Mesendoderm (in vitro differentiated cells): Measurements from ENCODE around the gene ACAP1.
"Not testable (repeated sequence)": the region's sequence is repeated elsewhere in the genome, so short reads cannot be mapped to it uniquely, and the experiment has no call there.

Experiments
- DNase-seq: peaks from one replicate; pipeline ENCODE4 v3.0.0; 2013
- H2AK5ac ChIP-seq: 2 replicates; pipeline ENCODE4 v1.6.1; 2013; ENCODE audit warnings: low read length, inconsistent platforms
- H2BK120ac ChIP-seq: 2 replicates; pipeline ENCODE4 v1.6.1; 2013; ENCODE audit warnings: low read depth, mild to moderate bottlenecking, low read length, moderate library complexity, mixed read lengths
- H2BK15ac ChIP-seq: replicated peaks from 2 replicates; pipeline ENCODE4 v1.6.1; 2013; ENCODE audit warnings: low read depth, mild to moderate bottlenecking, moderate library complexity
- H2BK5ac ChIP-seq: 2 replicates; pipeline ENCODE4 v1.6.1; 2013; ENCODE audit warnings: low read length, inconsistent platforms
- H3K18ac ChIP-seq: 2 replicates; pipeline ENCODE4 v1.6.1; 2013; ENCODE audit warnings: mild to moderate bottlenecking, low read length, mixed read lengths
- H3K23ac ChIP-seq: one replicate; pipeline ENCODE4 v1.6.1; 2013; ENCODE audit warnings: low read length
- H3K27ac ChIP-seq: 2 replicates; pipeline ENCODE4 v1.5.1; 2013; ENCODE audit warnings: low read depth, mild to moderate bottlenecking, inconsistent platforms, low read length, moderate library complexity
- H3K27me3 ChIP-seq: 2 replicates; pipeline ENCODE4 v1.6.1; 2013; ENCODE audit warnings: low read length, control low read depth, mild to moderate bottlenecking, inconsistent platforms; ENCODE audit not compliant: insufficient read depth, poor library complexity
- H3K36me3 ChIP-seq: 2 replicates; pipeline ENCODE4 v1.6.1; 2013; ENCODE audit warnings: low read length, inconsistent platforms; ENCODE audit not compliant: control insufficient read depth, insufficient read depth
- H3K4ac ChIP-seq: one replicate; pipeline ENCODE4 v1.6.1; 2013; ENCODE audit warnings: low read depth, mild to moderate bottlenecking, low read length, moderate library complexity
- H3K4me1 ChIP-seq: 2 replicates; pipeline ENCODE4 v1.6.1; 2013; ENCODE audit warnings: low read depth, low read length, inconsistent platforms; ENCODE audit not compliant: control insufficient read depth
- H3K4me2 ChIP-seq: 2 replicates; pipeline ENCODE4 v1.6.1; 2013; ENCODE audit warnings: low read length
- H3K4me3 ChIP-seq: 2 replicates; pipeline ENCODE4 v1.5.1; 2013; ENCODE audit warnings: mild to moderate bottlenecking, low read length
- H3K56ac ChIP-seq: one replicate; pipeline ENCODE4 v1.6.1; 2013; ENCODE audit warnings: low read length
- H3K79me1 ChIP-seq: 2 replicates; pipeline ENCODE4 v1.6.1; 2013; ENCODE audit warnings: low read length, inconsistent platforms
- H3K79me2 ChIP-seq: 2 replicates; pipeline ENCODE4 v1.6.1; 2013; ENCODE audit warnings: mild to moderate bottlenecking, low read length; ENCODE audit not compliant: control insufficient read depth, insufficient read depth
- H3K9ac ChIP-seq: 2 replicates; pipeline ENCODE4 v1.6.1; 2013; ENCODE audit warnings: low read length, inconsistent platforms
- H4K5ac ChIP-seq: one replicate; pipeline ENCODE4 v1.6.1; 2013; ENCODE audit warnings: low read length
- H4K8ac ChIP-seq: one replicate; pipeline ENCODE4 v1.6.1; 2013; ENCODE audit warnings: low read depth, mild to moderate bottlenecking, control low read depth, low read length, moderate library complexity
- WGBS: extraction: QIAGEN DNeasy Blood & Tissue Kit; methylation state at CpG from one replicate; pipeline ENCODE4 v1.1.7; 2013; ENCODE audit warnings: low lambda C conversion rate, missing lambda C conversion rate; ENCODE audit not compliant: insufficient coverage; ENCODE audit errors: extremely low coverage; 5-methylcytosine and 5-hydroxymethylcytosine counted together

Gene ACAP1

GRCh38 chr17:7361906-7362305, 25.6 kb downstream of the ACAP1 start:
- Histone ChIP-seq H2BK120ac (no peak overlapping the region), H3K36me3 (no peaks in the 10 kb centered on the region), H4K5ac (no peak overlapping the region), H3K9ac (no peak overlapping the region), H3K4ac (no peak overlapping the region), H3K79me2 (no peaks in the 10 kb centered on the region), H3K4me2 (no peak overlapping the region), H2BK5ac (no peak overlapping the region), H4K8ac (no peak overlapping the region), H3K27ac (no peak overlapping the region), H3K4me1 (no peaks in the 10 kb centered on the region), H3K27me3 (no peaks in the 10 kb centered on the region), H3K79me1 (no peaks in the 10 kb centered on the region), H2BK15ac (no peak overlapping the region), H2AK5ac (no peak overlapping the region), H3K56ac (no peak overlapping the region), H3K4me3 (no peak overlapping the region), H3K18ac (no peak overlapping the region), H3K23ac (no peak overlapping the region)
- DNase-seq, result no peak
- WGBS, result no CpG with 5 or more reads among the region's 3 CpGs

DNA sequence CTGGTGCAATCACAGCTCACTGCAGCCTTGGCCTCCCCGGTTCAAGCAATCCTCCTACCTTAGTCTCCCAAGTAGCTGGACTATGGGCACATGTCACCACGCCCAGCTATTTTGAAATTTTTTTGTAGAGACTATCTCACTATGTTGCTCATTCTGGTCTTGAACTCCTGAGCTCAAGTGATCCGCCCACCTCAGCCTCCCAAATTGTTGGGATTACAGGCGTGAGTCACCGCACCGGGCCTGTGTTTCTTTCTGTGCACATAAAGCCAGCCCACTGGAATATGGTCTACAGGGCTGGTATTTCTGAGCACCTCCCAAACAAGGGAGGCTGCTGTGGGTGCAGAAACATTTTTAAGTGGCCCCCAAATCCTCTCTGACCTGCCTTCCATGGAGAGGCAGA, 27.0 kb downstream of the ACAP1 start:
- Histone ChIP-seq H3K23ac (no peak overlapping the region), H3K4me2 (no peak overlapping the region), H2BK15ac (no peak overlapping the region), H3K4ac (no peak overlapping the region), H3K4me3 (no peak overlapping the region), H3K79me2 (no peaks in the 10 kb centered on the region), H4K8ac (no peak overlapping the region), H3K56ac (no peak overlapping the region), H3K79me1 (no peaks in the 10 kb centered on the region), H2BK120ac (no peak overlapping the region), H2AK5ac (no peak overlapping the region), H3K9ac (no peak overlapping the region), H3K4me1 (no peaks in the 10 kb centered on the region), H4K5ac (no peak overlapping the region), H3K27me3 (no peaks in the 10 kb centered on the region), H3K18ac (no peak overlapping the region), H3K27ac (no peak overlapping the region), H2BK5ac (no peak overlapping the region), H3K36me3 (no peaks in the 10 kb centered on the region)
- WGBS, result no CpG with 5 or more reads among the region's 6 CpGs
- no peak for DNase-seq

- not testable (repeated sequence) for H3K9ac ChIP-seq, H3K23ac ChIP-seq, H3K27me3 ChIP-seq, DNase-seq, H4K8ac ChIP-seq, H3K79me2 ChIP-seq, H3K27ac ChIP-seq, H3K56ac ChIP-seq, H2AK5ac ChIP-seq, H2BK15ac ChIP-seq, H4K5ac ChIP-seq, H3K4me3 ChIP-seq, H3K18ac ChIP-seq, H3K4me1 ChIP-seq, H3K36me3 ChIP-seq, H3K79me1 ChIP-seq, H2BK120ac ChIP-seq, H2BK5ac ChIP-seq, H3K4me2 ChIP-seq, H3K4ac ChIP-seq
- no CpG with 5 or more reads among the region's 7 CpGs for WGBS
These were observed 29.6 kb downstream of the ACAP1 start for GRCh38 chr17:7365963-7366362.

DNA sequence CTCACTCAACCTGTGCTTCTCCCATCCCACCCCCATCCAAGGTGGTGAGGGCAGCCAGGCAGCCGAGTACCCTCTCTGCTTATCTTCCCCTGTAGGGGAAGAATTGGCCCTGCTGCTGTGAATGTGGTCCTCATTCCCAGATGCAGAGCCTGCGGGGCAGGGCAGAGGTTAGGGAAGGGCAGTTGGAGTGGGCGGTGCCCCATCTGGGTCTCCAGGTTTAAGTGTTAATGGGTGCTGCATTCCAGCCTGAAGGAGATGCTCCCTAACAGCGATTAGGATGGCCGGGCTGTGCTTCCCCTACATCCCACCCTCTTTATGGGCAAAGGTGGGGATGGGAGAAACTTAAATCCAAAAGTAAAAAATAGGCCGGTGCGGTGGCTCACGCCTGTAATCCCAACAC, 30.8 kb downstream of the ACAP1 start:
- H3K36me3 ChIP-seq, result no peaks in the 10 kb centered on the region
- H3K27me3 ChIP-seq, result no peaks in the 10 kb centered on the region
- no CpG with 5 or more reads among the region's 8 CpGs for WGBS
- H3K79me2 ChIP-seq, result no peaks in the 10 kb centered on the region
- no peaks in the 10 kb centered on the region for H3K4me1 ChIP-seq
- H3K4me2 ChIP-seq, result no peak overlapping the region
- no peak overlapping the region for H3K9ac ChIP-seq
- no peak overlapping the region for H2BK5ac ChIP-seq
- H2BK120ac ChIP-seq, result no peak overlapping the region
- H3K23ac ChIP-seq, result no peak overlapping the region
- H3K79me1 ChIP-seq, result no peaks in the 10 kb centered on the region
- H3K18ac ChIP-seq, result no peak overlapping the region
- no peak overlapping the region for H2AK5ac ChIP-seq
- no peak overlapping the region for H3K56ac ChIP-seq
- no peak overlapping the region for H3K4me3 ChIP-seq
- no peak overlapping the region for H4K5ac ChIP-seq
- DNase-seq, result no peak
- no peak overlapping the region for H2BK15ac ChIP-seq
- H3K27ac ChIP-seq, result no peak overlapping the region
- no peak overlapping the region for H3K4ac ChIP-seq
- H4K8ac ChIP-seq, result no peak overlapping the region

DNA sequence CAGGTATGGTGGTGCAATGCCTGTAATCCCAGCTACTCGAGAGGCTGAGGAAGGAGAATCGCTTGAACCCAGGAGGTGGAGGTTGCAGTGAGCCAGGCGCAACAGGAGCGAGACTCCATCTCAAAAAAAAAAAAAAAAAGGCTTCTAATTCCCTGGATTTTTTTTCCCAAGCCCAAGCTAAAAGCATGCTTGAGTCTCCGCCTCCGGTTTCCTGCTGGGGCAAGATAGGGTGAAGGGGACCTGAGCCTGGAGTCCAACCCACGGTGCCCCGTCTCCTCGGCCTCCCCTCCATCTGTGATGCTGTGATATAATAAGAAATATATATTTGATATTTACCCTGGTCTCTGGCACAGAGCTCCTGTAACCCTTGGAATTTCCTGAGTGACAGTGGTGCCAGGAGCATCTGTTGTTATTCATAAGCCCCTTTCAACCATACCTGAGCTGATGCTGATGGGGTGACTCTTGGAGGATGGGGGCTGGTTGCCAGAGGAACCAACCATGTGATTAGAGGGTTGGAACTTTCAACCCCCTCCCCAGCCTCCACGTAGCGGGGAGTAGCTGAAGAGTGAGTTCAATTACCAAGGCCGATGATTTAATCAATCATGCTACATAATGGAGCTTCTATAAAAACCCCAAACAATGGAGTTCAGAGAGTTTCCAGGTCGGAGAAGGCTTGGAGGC, 31.7 kb downstream of the ACAP1 start:
- no peak for DNase-seq
- Histone ChIP-seq H3K4me1 (no peaks in the 10 kb centered on the region), H3K79me2 (no peaks in the 10 kb centered on the region), H3K23ac (no peak overlapping the region), H2BK5ac (no peak overlapping the region), H3K4me3 (no peak overlapping the region), H2AK5ac (no peak overlapping the region), H3K27ac (no peak overlapping the region), H3K79me1 (no peaks in the 10 kb centered on the region), H4K8ac (no peak overlapping the region), H4K5ac (no peak overlapping the region), H3K9ac (no peak overlapping the region), H3K36me3 (no peaks in the 10 kb centered on the region), H3K56ac (no peak overlapping the region), H3K18ac (no peak overlapping the region), H2BK15ac (no peak overlapping the region), H3K4ac (no peak overlapping the region), H2BK120ac (no peak overlapping the region), H3K4me2 (no peak overlapping the region), H3K27me3 (no peaks in the 10 kb centered on the region)
- no CpG with 5 or more reads among the region's 13 CpGs for WGBS

DNA sequence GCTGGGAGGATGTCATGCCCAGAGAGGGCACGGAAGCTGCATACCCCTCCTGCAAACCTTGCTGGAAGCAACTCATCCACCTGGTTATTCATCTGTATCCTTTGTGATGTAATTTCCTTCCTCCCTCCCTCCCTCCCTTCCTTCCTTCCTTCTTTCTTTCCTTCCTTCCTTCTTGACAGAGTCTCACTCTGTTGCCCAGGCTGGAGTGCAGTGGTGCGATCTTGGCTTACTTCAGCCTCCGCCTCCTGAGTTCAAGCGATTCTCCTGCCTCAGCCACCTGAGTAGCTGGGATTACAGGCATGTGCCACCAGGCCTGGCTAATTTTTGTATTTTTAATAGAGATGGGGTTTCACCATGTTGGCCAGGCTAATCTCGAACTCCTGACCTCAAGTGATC, 32.3 kb downstream of the ACAP1 start:
- not testable (repeated sequence) for H2BK15ac ChIP-seq, H3K27me3 ChIP-seq, H3K56ac ChIP-seq, H2BK120ac ChIP-seq, H2AK5ac ChIP-seq, H4K8ac ChIP-seq, H4K5ac ChIP-seq, H2BK5ac ChIP-seq, H3K23ac ChIP-seq, H3K4me3 ChIP-seq, DNase-seq, H3K4me2 ChIP-seq, H3K4me1 ChIP-seq, H3K9ac ChIP-seq, H3K36me3 ChIP-seq, H3K79me1 ChIP-seq, H3K18ac ChIP-seq, H3K79me2 ChIP-seq, H3K27ac ChIP-seq, H3K4ac ChIP-seq
- no CpG with 5 or more reads among the region's 5 CpGs for WGBS
